GM12873 (cell line): ENCODE measurements around the gene FBXL17.
A peak's percentile ranks its signal among the peaks of the same experiment; 100 is the strongest.

ENCODE experiments used
- TF ChIP-seq, protein P1 (sequence below): IDR thresholded peaks from 2 replicates; pipeline ENCODE4 v1.5.1; 2012; ENCODE audit warnings: low read depth, mild to moderate bottlenecking, moderate library complexity, low read length, control low read depth; ENCODE audit not compliant: insufficient read depth; ENCODE audit errors: missing control alignments

The FBXL17 gene

GRCh38 chr5:108181975-108182374 is 199.9 kb downstream of the FBXL17 start:
- TF ChIP-seq, protein P1, sequence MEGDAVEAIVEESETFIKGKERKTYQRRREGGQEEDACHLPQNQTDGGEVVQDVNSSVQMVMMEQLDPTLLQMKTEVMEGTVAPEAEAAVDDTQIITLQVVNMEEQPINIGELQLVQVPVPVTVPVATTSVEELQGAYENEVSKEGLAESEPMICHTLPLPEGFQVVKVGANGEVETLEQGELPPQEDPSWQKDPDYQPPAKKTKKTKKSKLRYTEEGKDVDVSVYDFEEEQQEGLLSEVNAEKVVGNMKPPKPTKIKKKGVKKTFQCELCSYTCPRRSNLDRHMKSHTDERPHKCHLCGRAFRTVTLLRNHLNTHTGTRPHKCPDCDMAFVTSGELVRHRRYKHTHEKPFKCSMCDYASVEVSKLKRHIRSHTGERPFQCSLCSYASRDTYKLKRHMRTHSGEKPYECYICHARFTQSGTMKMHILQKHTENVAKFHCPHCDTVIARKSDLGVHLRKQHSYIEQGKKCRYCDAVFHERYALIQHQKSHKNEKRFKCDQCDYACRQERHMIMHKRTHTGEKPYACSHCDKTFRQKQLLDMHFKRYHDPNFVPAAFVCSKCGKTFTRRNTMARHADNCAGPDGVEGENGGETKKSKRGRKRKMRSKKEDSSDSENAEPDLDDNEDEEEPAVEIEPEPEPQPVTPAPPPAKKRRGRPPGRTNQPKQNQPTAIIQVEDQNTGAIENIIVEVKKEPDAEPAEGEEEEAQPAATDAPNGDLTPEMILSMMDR: no peak

GRCh38 chr5:108174286-108174685 is 207.6 kb downstream of the FBXL17 start:
- TF ChIP-seq, protein P1: no peak

- TF ChIP-seq, protein P1: no peak
These were observed 210.1 kb downstream of the FBXL17 start for GRCh38 chr5:108171759-108172158.

- TF ChIP-seq, protein P1: no peak
These were observed 213.0 kb downstream of the FBXL17 start for GRCh38 chr5:108168915-108169314.

DNA sequence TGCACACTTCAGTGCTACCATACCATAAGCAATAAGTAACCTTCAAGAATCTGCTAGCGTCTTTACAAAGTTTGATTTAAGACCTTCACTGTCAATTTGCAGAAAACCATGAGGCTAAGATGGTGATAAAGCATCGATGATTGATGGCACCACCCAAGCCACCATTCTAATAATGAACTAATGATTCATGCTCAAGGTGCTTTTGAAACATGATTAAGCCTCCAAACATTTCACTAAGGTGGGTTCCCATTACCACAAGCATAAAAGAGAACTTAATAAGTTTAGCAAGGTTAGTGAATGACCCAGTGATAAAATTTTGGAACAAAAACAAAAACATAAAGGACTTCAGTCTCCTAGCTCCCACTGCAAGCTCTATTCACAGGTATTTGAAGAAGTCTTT is 214.7 kb downstream of the FBXL17 start:
- TF ChIP-seq, protein P1: no peak

DNA sequence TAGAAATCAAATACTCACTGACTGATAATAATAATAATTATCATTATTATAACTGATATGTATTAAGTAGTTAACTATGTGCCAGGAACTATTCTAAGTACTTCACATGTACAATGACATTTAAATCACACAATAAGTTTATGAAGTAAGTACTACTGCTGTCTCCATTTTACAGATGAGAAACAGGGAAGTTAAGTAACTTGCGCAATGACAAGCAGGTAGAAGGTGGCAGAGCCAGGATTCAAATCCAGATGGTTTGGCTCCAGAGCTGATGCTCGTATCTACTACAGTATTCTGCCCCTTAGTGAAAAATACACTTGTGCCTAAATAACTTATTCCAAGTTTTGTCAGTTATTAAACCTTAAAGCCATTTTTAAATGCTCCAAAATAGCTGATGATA is 217.3 kb downstream of the FBXL17 start:
- TF ChIP-seq, protein P1: no peak

DNA sequence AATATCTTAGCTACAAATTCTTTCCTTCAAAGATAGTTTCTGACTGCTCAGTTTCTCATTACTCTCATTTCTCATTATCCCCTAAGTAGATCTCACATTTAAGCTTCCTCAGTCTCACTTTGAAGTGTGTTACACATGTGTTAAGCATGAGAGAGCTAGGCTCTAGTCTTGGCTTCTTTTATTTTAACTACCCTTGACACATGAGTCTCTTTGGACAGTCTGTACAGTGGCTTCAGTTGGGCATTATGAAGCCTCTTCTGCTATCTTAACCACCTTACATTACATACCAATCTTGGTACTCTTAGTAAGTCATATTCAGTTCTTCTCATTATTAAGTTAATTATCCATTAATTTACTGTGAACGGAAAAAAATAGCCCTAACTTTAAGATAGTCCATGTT is 232.5 kb downstream of the FBXL17 start:
- TF ChIP-seq, protein P1: no peak

- TF ChIP-seq, protein P1: peak; percentile 53
These were observed 233.2 kb downstream of the FBXL17 start for GRCh38 chr5:108148715-108149139.
